GM19025 (cell line): ENCODE results near the gene HOTAIR.

Source experiments
- ATAC-seq: cut with Tn5 transposase; IDR thresholded peaks from one replicate; pipeline ENCODE4 v1.9.1; 2021; ENCODE audit warnings: mild to moderate bottlenecking, low read depth, moderate library complexity; ENCODE audit not compliant: unreplicated experiment

HOTAIR gene

DNA sequence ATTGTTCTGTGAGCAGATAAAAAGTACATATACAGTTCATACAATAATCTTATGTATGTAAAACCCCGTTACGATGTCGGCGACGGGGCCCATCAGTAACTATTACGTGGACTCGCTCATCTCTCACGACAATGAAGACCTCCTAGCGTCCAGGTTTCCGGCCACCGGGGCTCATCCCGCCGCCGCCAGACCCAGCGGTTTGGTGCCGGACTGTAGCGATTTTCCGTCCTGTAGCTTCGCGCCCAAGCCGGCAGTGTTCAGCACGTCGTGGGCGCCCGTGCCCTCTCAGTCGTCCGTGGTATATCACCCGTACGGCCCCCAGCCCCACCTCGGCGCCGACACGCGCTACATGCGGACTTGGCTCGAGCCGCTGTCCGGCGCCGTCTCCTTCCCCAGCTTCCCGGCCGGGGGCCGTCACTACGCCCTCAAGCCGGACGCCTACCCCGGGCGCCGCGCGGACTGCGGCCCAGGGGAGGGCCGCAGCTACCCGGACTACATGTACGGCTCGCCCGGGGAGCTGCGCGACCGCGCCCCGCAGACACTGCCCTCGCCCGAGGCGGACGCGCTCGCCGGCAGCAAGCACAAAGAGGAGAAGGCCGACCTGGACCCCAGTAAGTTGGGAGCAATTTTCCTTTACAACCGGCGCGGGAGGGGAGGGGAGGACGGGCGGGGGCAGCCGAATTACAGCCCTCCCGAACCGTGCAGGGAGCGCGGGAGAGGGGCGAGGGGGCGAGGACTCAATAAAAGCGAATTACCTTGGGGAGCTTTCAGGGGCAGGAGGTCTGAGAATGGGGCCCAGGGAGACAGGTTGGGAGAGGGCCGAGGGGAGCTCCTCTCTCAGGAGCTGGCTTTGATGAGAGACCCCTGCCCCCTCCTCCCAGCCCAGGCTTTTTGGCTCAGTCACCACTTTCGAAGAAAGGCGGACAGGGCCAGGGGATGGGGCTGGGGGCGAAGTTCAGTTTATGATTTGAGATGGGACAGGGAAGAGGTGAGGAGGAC, 25.7 kb upstream of the HOTAIR start, which contains the start of gene HOXC9:
TSS of gene HOXC9 (plus strand) at position 46 of the 999 bp plus-strand sequence. CDS start at position 74, 28 bp downstream.
- ATAC-seq = no peak

GRCh38 chr12:53999559-54000115, 24.9 kb upstream of the HOTAIR start:
- no peak for ATAC-seq

- ATAC-seq = no peak
Measured at GRCh38 chr12:53998900-53999236, 24.1 kb upstream of the HOTAIR start.

- no peak for ATAC-seq
Measured at GRCh38 chr12:53998110-53998899, 23.6 kb upstream of the HOTAIR start.

GRCh38 chr12:53997204-53998109, 22.7 kb upstream of the HOTAIR start:
- no peak for ATAC-seq

- no peak for ATAC-seq
Measured at GRCh38 chr12:53996240-53997203, 21.8 kb upstream of the HOTAIR start.

DNA sequence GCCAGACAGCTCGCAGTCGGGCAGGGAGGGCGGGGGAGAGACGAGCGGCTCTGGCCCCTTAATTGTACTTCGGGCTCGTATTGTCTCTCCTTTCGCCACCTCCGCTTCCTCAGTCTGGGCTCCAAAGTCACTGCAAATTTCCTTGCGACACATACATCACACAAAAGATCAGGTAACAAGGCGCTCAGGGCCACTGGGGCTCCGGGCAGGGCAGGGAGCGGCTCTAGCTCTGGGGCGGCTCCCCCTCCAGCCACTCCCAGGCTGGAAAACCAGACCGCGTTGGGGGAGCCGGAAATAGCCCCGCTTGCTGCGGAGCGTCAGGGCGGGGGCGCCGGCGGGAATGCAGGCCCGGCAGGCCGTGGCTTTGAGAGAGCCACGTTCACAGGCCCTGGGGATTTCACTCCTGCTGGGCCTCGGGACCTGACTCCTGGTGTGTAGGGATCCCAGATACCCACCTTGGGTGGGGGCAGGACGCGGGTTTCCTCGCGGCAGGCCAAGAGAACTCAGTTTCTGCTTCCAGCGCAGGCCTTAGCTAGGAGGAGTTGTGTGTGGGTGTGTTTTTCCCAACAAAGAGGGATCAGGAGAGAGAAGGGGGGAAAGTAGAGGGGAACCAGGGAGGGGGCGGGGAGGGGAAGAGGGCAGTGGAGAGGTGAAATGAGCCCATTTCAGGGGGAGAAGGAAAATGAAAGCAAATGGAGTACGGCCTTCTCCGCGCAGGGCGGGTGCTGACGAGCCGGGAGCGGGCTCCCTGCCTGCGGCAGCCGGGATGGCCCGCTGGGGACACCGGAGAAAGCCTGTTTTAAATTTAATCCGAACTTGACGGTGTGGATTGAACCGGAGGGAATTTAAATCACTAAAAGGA, 20.9 kb upstream of the HOTAIR start:
- no peak for ATAC-seq

DNA sequence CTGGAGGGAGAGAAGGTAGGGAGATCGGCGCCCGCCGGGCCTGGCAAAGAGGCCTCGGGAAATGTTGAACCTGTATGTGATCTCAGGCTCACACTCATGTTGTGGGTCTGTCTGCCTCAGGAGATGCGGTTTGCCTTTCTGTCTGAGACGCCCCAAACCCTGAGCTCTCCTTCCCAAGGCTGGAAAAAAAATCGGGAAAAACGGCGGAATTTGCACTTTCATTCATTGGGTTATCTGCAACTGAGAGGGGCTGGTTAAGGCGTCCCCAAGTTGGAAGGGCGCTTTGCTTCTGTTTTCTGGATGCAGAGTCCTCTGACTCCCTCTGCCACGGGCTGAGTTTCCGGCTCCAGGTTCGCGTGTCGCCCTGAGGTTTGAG, 20.2 kb upstream of the HOTAIR start:
- no peak for ATAC-seq

DNA sequence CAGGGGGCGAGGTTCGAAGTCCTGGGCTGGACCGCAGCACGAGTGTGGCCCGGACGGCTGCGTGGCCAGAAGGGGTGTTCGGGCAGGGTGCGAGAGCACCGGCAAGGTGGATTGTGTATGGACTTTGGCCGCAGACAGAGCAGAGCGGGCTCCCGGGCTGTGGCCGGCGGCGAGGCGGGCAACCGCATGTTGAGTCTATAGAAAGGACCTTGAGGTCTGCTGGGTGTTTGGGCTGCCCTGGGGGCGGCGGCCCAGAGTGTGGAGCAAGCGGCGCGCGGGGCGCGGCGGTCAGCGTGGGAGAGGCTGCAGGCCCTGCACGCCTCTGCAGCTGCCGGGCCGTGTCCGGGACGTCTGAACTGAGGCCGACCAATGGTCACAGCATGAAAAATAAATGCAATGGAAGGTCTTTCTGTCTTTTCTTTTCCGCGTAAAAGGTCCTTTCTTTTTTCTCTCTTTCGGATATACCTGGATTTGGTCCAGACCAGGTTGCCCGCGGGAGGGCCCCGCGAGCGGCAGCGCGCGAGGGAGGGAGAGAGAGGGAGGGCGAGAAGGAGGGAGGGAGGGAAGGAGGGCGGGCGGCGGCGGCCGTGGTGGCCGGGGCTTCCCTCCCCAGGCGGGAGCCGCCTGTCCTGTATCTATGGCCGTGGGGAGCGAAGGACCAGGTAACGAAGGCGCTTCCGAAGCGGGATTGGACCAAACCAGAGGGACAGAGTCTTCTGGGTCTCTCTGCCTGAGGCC, 19.7 kb upstream of the HOTAIR start:
- ATAC-seq = no peak

DNA sequence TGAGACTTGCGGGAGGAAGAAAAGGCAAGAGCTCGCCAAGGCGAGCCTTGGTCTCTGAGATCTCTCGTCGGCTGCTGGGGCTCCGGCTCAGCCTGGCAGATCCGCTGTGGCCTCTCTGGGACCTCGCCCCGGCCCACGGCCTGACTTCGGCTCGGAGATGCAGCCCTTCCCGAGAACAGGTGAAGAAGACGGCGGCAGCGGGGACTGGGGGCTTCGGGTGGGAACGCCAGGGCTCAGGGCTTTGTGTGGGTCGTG, 19.2 kb upstream of the HOTAIR start:
- ATAC-seq = no peak

GRCh38 chr12:53993162-53994008, 18.6 kb upstream of the HOTAIR start:
- ATAC-seq = no peak

GRCh38 chr12:53992377-53992889, 17.7 kb upstream of the HOTAIR start:
- no peak for ATAC-seq

DNA sequence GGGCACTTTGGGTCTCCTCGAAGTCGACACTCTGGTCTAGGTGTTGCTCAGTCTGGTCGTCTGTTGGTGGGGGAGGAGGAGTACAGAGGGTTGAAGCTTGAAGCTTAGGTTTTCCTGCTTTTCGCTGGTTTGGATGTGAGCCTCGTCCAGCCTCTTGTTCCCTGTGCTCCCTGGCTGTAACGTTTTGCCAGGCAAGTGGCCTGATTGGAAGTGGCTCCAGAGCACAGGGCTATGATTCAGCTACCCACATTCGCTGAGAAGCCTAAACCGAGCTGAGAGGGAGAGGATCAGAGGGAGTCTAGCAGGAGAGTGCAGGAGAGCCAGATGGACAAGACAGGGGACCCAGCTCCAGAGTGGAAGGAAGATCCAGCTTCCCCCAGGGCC, 16.3 kb upstream of the HOTAIR start:
- no peak for ATAC-seq

DNA sequence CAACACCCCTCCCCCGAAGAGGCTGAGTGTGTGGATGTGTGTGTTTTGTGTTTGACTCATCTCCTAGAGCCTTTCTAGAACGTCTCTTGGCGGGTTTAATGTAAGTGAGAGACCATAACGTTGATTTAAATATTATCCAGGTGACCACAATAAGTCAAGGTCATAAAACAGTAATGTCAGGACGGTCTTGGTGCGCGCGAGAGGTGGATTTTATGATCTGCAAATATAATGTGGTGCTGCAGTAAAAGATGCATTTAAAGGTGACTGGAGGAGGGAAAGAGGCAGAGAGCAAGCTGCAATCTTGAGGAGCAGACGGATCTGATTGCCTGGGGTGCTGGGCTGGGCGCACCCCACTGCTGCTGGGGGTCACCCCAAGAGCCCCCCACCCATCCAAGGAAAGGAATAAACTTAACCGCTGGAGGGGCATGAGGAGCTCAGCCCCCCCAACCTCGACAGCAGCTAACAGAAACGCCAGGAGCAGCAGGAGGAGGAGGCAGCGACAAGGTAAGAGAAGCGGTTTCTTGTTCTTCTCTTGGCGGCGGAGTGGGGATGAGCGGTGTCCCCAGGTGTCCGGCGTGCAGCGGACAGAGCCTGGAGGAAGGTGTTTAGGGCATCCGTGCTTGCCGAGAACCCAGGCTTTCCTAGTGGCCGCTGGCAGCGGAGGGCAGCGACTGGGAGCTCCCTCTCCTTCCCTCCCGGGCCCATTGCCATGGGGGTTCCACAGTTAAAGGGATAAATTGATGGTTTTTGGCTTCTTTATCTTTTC, 15.7 kb upstream of the HOTAIR start:
- no peak for ATAC-seq

GRCh38 chr12:53989227-53990113, 14.7 kb upstream of the HOTAIR start:
- ATAC-seq = no peak
